A673 (cell line): ENCODE measurements around the gene RBFOX2. TPM values are rescaled to one million over a fixed set of nuclear protein-coding genes. Genes with fewer than 3 reads are reported as not detected.

Experiments
- BruUV-seq: library from RNA; stranded (reverse); fragments of 400-500 nt; replicated peaks from 2 replicates; lab custom pipeline; 2021; lab: Mats Ljungman, UMichigan
- CTCF ChIA-PET: fragments of 300-600 bp; sonication (Branson Sonifier 250); formaldehyde crosslinking; loops from one replicate; lab custom pipeline; 2022; ENCODE audit warnings: antibody characterized with exemption; lab: Charles Lee
- POLR2A ChIA-PET: fragments of 300-600 bp; sonication (Branson Sonifier 250); formaldehyde crosslinking; loops from one replicate; lab custom pipeline; 2022; ENCODE audit warnings: antibody characterized with exemption; ENCODE audit not compliant: low non-redundant PET; lab: Charles Lee
- DNase-seq: peaks from one replicate; pipeline ENCODE4 v3.0.0-alpha.2; 2015; ENCODE audit warnings: low spot score
- H3K27ac ChIP-seq: fragments of 200-600 bp; sonication (generic); 2 replicates; pipeline ENCODE4 v1.5.1; 2016; ENCODE audit warnings: mixed run types, low read depth, mild to moderate bottlenecking, mixed read lengths, antibody characterized with exemption, low read length; ENCODE audit not compliant: poor library complexity, severe bottlenecking
- H3K27me3 ChIP-seq: fragments of 200-600 bp; sonication (generic); replicated peaks from 2 replicates; pipeline ENCODE4 v1.6.1; 2017; ENCODE audit warnings: mixed run types, low read depth, mild to moderate bottlenecking, mixed read lengths, antibody characterized with exemption, low read length; ENCODE audit not compliant: insufficient read depth, poor library complexity
- H3K36me3 ChIP-seq: fragments of 200-600 bp; sonication (generic); 2 replicates; pipeline ENCODE4 v1.6.1; 2016; ENCODE audit warnings: mixed run types, mild to moderate bottlenecking, mixed read lengths, antibody characterized with exemption, low read length; ENCODE audit not compliant: insufficient read depth, poor library complexity, severe bottlenecking
- H3K4me1 ChIP-seq: fragments of 200-600 bp; sonication (generic); 2 replicates; pipeline ENCODE4 v1.6.1; 2017; ENCODE audit warnings: mixed run types, mild to moderate bottlenecking, mixed read lengths, antibody characterized with exemption, low read length; ENCODE audit not compliant: insufficient read depth, poor library complexity, severe bottlenecking
- H3K4me3 ChIP-seq: fragments of 200-600 bp; sonication (generic); 2 replicates; pipeline ENCODE4 v1.5.1; 2016; ENCODE audit warnings: low read depth, mixed run types, mild to moderate bottlenecking, mixed read lengths, low read length; ENCODE audit not compliant: poor library complexity, severe bottlenecking
- H3K9me3 ChIP-seq: fragments of 200-600 bp; sonication (generic); 2 replicates; pipeline ENCODE4 v1.6.1; 2016; ENCODE audit warnings: mixed run types, low read depth, mild to moderate bottlenecking, mixed read lengths, antibody characterized with exemption, low read length; ENCODE audit not compliant: poor library complexity, severe bottlenecking
- CTCF ChIP-seq: fragments of 300-800, 200-600 bp; sonication (generic); conservative IDR thresholded peaks from 2 replicates; pipeline ENCODE4 v1.5.1; 2017; ENCODE audit warnings: low read depth, mild to moderate bottlenecking, antibody characterized with exemption, low read length, moderate library complexity, mixed read lengths
- EZH2 ChIP-seq: fragments of 200-600 bp; sonication (generic); IDR thresholded peaks from 2 replicates; pipeline ENCODE4 v1.6.1; 2017; ENCODE audit warnings: borderline replicate concordance, low read depth, mild to moderate bottlenecking, mixed read lengths, antibody characterized with exemption, low read length; ENCODE audit not compliant: poor library complexity, severe bottlenecking
- intact Hi-C: fragments of 100-400 bp; cut with micrococcal nuclease; formaldehyde crosslinking; loops from one replicate; pipeline ENCODE4 v1.10.0; 2022; ENCODE audit not compliant: unreplicated experiment
- total RNA-seq: library from RNA; stranded (reverse); gene quantifications from 2 replicates; pipeline ENCODE4 v1.2.3, GENCODE V29; 2021

Gene RBFOX2
- total RNA-seq, 1 experiment from 2014 or later = 142 TPM

DNA sequence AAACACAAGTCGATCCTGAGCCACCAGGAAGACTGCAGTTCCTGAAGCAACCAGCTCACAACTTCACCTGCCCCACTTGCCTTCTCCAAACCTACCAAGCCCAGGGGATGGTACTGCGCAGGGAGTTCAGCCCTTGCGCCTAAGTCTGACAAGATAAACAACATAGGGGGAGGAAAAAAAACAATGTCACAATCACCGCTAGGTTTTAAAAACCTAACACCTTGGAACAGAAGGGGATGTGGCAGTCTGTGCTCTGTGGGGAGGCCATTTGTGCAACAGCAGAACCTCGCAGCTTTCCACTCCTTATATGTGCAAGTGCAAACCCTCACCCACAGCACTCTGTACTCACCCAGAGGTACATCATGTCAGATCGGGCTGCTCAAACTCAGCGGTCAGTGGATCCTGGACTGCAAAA lies 134.2 kb downstream of the RBFOX2 start:
- ChIA-PET POLR2A (interaction anchor here (0.5 kb wide), 1 partner anchor 134 kb away, joined by 5 read pairs; the partner anchor contains the start of gene RBFOX2), CTCF (no interaction called here)
- Histone ChIP-seq H3K36me3 (no peaks in the 10 kb centered on the region), H3K4me3 (no peak overlapping the region), H3K27ac (peak overlapping the region; percentile 65), H3K4me1 (peaks cover 54% of the 10 kb centered on the region), H3K27me3 (no peaks in the 10 kb centered on the region), H3K9me3 (no peaks in the 10 kb centered on the region)
- intact Hi-C loops = no loop called here
- no peak for DNase-seq
- no TSS peak for BruUV-seq
- no peak for TF ChIP-seq CTCF
- TF ChIP-seq EZH2 = no peak

- no peak overlapping the region for H3K4me3 ChIP-seq
- TF ChIP-seq EZH2 = no peak
- TF ChIP-seq CTCF = no peak
- ChIA-PET POLR2A (no interaction called here), CTCF (no interaction called here)
- BruUV-seq = no TSS peak
- no peak overlapping the region for H3K27ac ChIP-seq
- H3K27me3 ChIP-seq = no peaks in the 10 kb centered on the region
- intact Hi-C loops = no loop called here
- H3K9me3 ChIP-seq = no peaks in the 10 kb centered on the region
- peaks cover 50% of the 10 kb centered on the region for H3K4me1 ChIP-seq
- no peak for DNase-seq
- H3K36me3 ChIP-seq = no peaks in the 10 kb centered on the region
Observed at GRCh38 chr22:35893698-35894097, 134.9 kb downstream of the RBFOX2 start.

DNA sequence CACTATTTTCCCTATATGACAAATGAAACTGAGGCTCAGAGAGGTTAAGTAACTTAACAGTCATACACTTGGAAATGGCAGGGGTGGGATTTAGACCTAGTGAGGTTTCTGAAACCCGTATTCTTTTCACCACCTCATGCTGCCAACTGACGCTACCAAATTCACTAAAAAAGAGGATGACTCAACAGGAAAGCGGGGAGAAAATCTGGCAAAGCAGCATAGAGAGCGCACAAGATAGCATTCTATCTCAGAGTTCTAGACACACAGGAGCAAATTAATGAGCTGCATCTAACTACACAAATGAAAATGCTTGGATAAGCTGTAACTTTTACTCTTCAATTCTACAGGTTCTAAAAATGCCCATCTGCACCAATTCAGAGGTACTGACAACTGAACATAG lies 136.4 kb downstream of the RBFOX2 start:
- H3K4me1 ChIP-seq = peaks cover 50% of the 10 kb centered on the region
- BruUV-seq = no TSS peak
- H3K27ac ChIP-seq = peak overlapping the region; percentile 8
- no peaks in the 10 kb centered on the region for H3K36me3 ChIP-seq
- CTCF ChIA-PET = interaction anchor here (0.7 kb wide), 1 partner anchor 173 kb away, joined by 3 read pairs; no protein-coding TSS in a partner anchor
- DNase-seq = peak; percentile 83
- intact Hi-C loops = no loop called here
- no peaks in the 10 kb centered on the region for H3K27me3 ChIP-seq
- no peaks in the 10 kb centered on the region for H3K9me3 ChIP-seq
- POLR2A ChIA-PET = no interaction called here
- no peak overlapping the region for H3K4me3 ChIP-seq
- no peak for TF ChIP-seq EZH2
- no peak for TF ChIP-seq CTCF
